GM19455 (cell line): ENCODE results near the gene TBC1D16.

Experiments
- ATAC-seq: cut with Tn5 transposase; IDR thresholded peaks from one replicate; pipeline ENCODE4 v1.9.1; 2021; ENCODE audit not compliant: unreplicated experiment

TBC1D16 gene

DNA sequence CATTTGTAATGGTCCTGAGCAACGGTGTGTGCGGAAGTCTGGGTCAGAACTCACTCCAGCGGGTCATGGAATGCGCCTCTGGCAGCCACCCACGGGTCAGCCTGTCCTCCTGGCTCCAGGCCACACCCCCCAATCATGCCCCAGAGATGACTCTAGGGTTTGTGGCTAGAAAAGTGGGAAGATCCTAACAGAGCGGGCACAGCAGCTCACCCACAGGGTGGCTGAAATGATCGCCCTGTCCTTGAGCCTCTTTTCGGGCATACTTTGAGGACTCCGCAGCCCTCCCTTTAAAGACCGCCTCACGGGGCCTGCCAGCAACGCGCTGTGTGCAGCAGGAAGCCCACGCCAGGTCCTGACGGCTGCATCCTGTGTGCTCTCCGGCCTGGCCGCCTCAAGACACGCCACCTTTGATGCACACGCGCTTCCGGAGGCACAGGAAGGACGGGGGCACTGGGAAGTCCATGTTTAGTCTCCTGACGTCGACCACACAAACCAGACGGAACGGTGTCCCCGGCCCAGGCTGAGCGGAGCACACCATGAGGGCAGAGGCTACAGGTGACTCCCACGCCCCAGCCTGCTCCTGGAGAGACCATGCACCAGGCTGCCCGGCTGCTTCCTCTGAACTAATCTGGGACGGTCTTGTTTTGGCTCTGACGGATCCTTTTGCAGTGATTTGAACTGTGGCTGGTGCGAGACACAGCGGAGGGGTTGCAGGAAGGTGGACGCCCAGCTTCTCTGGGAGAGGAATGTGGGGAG, 92.9 kb downstream of the TBC1D16 start:
- ATAC-seq: no peak

DNA sequence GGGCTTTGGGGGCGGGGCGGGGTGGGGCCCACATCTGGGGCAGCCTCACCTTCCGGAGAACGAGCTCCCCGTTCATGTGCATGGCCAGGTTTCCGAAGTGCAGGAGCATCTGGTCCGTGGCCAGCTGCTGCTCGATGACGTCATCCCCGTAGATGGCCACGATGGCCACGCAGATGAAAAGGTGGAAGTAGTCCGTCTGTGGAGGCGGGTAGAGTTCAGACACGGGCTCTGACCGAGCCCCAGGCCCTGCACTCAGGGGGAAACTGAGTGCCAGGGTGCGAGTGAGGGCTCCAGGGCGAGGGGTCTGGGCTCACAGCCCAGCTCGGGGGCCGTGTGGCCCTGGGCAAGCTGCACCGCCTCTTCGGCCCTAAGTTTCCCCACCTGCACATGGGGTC, 93.7 kb downstream of the TBC1D16 start:
- ATAC-seq: no peak

DNA sequence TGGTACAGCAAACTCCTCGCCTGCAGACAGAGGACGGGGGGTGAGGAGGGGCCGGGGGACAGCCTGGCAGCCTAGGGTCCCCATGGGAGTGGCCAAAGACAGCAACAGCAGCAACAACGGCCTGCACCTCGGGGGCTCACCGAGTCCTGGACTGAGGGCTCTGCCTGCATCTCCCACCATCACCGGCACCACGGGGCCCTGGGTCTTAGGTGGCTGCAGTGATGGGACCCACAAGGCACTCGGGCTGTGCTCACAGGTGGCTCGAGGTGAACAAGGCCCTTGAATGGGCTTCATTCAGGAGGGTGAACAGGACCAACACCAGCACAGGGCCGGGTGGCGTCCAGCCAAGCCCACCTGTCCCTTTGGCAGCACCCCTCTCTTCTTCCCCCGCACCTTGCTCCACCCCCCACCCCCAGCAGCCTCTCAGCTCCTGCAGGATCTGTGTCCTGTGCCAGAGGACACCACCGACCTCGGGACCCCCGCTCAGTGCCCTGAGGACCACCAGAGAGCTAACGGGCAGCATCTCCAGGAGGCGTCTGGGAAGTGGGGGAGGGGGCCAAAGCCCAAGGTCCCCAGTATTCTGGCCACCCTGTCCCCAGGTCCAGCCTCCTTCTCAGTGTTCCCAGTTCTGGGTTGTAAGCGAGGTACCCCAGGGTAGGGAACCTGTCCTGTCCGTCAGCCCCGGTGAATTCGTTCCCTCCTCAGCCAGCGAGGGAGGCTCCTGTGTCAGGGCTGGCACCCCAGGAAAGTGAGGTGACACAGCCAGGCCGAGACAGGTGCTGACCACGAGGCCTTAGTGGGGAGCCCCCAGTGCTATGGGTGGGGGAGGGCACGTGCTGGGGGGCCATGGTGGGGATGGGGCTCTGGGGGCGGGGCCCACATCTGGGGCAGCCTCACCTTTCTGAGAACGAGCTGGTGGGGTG, 94.3 kb downstream of the TBC1D16 start:
- ATAC-seq: no peak

DNA sequence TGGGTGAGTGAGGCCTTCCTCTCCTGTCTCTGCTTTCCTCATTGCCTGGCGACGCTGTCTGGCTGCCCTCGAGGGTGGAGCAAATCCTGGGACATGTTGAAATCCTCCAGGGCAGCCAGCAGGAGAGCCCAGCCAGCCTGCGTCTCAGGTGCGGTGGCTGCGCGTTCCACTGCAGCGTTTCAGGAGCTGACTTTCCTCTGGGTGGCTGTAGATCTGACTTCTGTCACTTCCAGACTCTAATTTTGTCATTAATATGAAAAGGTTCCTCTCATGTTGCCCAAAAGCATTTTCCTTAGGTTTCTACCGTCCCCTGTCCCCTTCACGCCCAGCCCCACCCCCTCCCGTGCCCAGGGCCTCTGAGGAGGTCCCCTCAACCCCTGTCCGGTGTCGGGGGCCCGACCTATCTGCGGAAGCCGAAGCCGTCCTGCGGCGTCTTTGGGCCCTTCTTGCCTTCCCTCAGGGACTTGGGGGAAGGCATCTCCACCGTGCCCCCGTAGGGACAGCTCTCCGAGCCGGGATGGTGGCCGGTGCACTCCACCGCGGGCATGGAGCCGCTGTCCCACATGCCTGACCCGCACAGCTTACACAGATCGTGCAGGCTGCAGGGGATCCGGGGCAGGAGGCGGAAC, 95.1 kb downstream of the TBC1D16 start:
- no peak for ATAC-seq

DNA sequence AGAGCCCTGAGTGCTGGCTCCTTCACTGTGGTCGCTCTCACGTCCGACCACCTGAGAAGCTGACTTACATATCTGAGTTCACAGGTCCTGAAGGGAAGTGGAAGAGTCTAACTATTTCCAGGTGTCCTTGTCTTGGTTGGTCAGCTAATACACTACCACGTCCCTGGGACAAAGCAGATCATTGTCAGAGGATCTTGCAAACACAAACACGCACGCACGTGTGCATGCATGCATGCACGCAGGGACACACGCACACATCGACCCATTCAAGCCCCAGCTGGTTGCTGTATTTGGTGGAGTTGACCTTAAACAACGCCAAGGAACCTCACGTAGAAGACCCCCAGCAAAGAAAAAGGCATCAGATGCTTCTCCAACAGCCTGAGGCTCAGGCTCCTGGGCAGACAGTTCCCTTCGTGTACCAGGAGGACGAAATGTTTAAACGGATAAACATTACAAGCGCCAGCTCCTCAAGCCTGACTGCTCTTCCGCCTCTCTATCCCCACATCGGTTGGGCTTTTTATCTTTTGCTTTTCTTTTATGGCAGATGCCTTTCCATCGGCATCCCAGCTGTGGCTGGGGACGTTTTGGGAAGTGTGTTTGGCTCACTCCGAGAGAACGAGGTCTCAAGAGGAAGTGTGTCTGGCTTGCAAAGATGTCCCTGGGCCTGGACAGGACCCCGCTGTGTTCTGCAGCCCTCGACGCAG, 95.8 kb downstream of the TBC1D16 start:
- no peak for ATAC-seq

DNA sequence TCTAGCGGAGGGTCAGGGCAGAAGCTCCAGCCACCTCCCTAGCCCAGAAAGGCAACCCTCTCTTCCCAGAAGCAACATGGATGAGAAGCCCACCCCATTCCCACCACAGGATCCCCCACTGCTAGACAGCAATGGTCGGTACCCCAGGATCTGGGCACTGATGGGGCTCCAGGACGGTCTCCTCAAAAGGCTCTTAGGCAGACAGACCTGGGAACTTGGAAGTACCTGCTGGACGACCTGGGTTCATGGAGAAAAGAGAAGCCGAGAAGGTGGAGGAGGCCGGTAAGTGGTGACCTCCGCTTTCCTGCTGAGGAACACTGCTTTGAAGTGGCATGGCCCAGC, 96.6 kb downstream of the TBC1D16 start:
- ATAC-seq: no peak

DNA sequence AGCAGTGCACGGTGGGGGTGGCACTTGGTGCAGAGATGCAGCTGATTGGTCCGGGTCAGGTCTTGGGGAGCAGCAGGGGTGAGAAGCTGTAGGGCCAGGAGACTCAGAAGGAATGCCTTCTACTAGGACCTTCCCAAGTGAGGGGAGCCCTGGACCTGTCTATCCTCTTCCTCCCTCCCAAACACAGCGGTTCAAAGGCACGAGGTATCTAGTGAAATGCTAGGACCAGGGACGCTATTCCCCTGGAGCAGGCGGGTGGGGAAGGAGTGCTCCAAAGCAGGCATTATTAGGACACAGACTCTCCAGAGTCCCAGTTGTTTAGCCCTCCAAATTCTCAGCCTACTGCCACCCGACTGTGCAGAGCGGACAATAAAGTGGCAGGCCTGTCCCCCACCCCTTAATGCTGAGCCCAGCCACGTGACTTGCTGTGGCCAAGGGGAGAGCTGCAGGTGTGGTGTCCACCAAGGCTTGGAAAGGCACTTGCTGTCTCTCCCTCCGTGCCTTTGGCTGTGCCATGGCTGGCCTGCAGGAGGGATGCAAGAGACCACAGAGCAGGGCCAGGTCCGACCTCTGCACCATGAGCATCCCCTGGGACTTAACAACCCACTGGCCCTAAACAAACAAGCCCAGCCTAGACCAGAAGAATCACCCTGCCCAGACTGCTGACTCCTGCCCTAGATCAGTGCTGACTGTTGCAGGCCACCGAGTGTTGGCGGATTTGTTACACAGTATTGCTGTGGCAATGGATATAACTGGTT, 97.2 kb downstream of the TBC1D16 start:
- ATAC-seq: no peak

DNA sequence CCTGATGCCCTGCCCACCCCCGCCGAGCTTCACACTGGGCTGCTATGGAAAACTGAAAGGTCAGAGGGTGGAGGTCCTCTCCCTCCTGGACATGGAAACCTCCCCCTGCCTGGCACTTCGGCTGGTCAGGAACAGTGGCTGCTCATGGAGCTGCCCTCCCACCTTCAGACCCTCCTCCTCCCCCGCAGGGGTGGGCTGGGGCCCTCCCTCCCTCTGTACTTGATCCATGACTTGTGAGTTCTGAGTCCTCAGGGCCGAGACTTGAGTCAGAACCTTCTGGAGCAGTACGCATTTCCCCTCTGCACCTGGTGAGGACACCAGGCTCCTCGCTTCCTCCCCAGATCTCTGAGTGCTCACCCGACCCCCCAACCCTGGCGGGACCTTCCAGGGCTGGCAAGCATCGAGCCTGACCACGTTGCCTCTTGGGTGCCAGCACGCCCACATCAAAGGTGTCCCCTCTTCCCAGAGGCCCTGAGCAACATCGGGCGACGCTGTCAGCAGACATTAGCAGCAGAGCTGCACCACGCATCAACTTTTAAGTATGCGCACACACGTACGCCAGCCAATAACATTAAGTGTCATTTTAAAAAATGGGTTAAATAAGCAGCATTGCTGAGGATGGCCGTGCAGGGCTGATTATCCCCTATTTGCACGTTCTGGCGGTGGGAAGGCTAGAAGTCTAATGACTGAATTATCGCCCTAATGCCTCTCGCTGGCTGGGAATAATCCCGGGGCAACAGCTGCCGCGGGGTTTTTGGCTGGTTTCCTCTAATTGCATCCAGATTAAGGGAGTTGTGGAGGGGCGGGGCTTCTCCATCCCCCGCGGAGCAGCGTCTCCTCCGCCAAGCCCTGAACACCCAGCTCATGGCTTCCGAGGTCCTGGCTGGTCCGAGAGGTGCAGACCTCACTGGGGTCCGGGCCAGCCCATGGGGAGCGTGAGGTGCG, 98.0 kb downstream of the TBC1D16 start:
- ATAC-seq: no peak

DNA sequence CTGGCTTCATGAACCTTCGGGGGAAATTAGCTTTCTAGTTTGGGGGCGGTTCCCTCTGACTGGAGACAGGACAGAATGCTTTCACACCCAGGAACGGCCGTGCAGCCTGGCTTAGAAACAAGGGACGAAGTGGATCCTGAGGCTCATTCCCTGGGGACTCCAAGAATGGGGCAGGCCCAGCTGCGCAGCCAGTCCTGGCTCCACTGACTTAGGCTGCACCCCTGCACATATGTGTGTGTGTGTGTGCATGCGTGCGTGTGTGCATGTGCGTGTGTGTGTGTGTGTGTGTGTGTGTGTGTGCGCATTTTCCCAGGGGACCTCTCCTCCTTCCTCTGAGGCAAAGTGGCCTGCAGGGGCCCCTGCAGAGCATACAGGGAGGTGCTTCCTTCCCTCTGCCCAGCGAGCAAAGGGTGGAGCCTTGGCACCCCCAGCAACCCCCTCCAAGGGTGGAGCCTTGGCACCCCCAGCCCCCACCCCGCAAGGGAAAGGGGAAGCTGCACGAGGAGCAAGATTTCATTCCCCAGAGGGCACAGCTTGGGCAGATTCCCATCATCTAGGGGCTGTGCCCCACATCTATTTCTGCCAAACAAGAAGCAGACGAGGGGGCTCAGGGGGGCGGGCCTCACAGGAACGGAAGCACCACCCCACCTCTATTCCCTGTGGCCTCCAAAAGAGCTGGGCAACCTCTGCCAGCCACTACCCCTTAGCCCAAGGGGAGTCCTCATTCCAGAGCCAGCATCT, 98.9 kb downstream of the TBC1D16 start:
- no peak for ATAC-seq

DNA sequence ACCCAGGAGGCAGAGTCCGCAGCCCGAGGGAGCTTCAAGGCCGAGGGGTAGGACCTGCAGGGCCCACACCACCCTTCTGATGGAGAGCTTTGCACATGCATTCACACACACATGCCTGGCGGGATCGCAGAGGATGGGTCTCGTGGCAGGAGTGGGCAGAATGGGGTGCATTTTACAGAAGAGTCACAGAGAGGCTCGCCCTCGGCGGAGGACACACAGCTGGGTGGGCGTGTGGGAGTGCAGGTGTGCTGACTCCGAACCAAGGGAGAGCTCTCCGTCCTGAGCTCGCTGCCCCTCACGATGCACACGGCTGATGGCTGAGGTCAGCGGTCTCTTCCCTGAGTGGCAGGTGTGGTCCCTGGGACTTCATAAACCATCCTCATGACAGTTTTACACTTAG, 99.6 kb downstream of the TBC1D16 start:
- no peak for ATAC-seq

DNA sequence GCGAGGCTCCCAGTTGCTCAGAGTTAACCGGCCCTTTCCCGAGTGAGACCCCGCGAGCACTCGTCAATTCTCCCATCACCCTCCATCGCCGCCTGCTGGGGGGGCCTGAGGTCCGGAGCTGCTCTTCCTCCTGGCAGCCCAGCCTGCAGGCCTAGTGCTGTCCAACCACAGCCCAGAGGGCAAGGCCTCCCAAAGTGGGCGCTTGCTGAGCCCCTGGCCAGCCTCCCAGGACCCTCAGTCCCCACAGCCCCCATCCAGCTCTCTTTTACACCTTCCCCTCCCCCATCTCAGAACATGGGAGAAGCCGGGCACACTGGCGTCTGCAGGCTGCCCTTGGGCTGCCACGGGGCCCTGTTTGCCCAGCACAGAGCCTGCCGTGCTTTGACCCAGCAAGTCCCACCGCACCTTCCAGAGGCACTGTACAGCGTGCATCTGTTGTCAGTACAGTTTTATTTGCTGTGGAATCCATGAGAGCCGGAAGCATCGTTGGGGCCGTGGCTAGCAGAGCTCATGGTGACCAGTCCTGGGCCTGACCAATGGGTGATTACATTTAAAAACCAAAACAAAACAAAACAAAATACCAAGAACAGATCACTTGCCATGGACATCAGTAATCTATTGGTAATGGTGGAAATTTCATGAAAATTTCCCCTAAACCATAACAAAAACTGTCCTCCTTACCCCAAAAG, 100.3 kb downstream of the TBC1D16 start:
- no peak for ATAC-seq

DNA sequence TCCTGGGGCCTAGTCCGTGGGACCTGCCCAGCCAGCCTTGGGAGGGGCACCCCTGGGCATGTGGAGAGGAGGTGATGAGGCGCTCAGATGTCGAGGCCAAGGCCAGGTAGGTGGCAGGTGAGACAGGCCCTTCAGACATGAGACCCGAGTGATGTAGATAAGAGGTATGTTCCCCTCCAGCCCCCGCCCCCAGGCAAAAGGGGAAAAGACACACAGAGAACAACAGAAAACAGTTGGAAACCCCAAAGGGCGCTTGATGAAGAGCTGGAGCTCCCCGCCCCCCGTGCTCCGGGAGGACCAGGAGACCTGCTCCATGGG, 101.1 kb downstream of the TBC1D16 start:
- no peak for ATAC-seq

DNA sequence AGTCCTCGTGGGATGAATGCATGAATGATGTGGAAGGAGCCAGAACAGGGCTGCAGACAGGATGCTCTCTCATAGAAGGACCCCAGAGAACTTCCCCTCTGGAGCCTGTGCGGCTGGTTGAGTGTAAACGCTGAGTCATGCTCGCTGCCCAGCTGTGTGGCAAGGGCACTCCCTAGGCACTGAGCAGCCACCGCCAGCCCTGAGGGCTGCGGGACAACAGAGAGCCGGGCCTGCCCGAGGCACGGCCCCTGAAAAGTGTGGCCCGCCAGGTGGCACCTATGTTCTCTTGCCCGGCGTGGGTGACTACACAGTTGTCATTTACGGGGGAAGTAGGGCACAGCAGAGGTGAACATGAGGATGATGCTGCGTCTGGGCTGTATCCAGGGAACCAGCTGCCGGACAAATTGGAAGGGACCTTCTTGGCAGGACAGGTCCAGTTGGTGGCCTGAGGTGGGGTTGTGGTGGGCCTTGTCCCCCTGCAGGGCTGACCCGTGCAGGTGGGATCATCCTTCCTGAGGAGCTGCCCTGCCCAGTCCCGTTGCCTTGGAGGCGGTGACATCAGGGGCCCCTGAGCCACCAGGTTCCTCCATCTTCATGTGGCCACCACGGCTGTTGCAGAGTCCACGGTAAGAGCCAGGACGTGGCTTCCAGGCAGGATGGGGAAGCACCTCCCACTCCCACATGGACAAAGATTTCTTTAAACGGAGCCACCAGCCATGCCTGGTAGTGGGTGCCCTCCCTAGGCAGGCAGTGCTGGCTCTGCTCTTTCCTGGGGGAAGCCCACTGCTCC, 101.6 kb downstream of the TBC1D16 start:
- ATAC-seq: no peak

DNA sequence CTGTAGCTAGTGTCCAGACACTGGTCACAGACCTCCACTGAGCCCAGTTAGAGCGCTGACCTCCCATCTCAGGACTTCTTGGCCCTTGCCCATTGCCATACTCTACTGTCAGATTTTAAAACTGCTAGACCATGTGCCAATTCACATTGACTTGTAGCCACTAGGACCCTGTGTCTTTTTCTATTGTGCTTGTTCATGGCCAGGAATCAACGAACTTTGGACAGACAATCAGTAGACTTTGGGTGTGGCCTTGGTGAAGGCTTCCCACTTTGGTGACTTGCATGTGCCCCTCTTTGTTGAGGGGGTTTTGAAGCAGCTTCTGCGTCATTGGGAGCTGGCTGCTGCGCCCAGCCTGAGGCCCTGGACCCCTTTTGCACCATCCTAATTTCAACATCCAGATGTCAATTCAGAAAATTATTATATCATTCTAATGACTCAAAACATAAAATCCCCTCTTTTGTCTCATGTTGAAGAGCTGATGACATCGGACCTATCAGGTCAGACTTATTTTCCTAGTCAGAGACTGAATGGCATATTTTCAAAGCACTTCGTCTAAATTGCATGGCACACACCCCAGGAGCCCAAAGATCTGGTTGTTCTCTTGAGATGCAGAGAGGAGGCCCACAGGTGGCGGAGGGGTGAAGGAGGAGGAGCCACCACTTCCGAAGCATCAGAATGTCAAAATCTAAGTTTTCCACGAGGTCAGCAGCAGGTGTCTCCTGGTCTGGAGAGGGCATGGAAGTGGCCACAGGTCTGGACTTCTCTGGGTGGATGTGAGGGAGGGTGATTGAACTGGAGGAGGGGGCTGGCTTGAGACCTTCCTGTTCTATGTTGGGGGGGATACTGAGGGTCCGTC, 103.0 kb downstream of the TBC1D16 start:
- no peak for ATAC-seq

DNA sequence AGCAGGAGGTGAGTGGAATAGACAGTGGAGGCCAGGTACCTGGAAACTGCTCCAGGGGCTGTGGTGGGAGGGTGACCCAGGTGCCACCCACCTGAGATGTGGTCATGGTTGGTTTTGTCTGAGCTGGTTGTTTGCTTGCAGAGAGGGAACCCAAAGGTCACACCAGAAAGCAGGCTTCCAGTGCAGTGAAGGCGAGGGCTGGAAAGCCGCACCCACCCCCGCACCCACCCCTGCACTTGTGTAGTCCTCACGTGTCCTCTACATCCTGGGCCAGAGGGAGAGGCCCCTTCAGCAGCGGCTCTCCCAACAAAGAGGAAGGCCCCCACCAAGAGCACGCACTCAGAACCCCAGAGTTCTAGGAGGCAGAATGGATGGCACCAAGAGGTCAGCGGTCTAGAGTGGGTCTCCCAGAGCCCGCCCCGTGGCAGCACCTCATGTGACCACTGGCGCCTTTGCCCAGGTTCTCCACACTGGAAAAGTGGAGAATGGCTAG, 103.8 kb downstream of the TBC1D16 start:
- ATAC-seq: no peak
